ENCODE results near the gene TGFBI.

TGFBI gene

GRCh38 chr5:136094913-136095641, 66.3 kb downstream of the TGFBI start:
- no peak for DNase-seq (ENCODE audit: extremely low read depth, low read depth)
- no peak for TF ChIP-seq CTCF (IDR thresholded peaks at IDR 0.05; ENCODE audit: low read depth, low read length)

- TF ChIP-seq CTCF (IDR thresholded peaks at IDR 0.05; ENCODE audit: low read depth, low read length) = no peak
- DNase-seq (ENCODE audit: extremely low read depth, low read depth) = no peak
These were observed 69.4 kb downstream of the TGFBI start for GRCh38 chr5:136098176-136098575.

GRCh38 chr5:136099870-136100269, 71.1 kb downstream of the TGFBI start:
- no peak for TF ChIP-seq CTCF (IDR thresholded peaks at IDR 0.05; ENCODE audit: low read depth, low read length)
- DNase-seq (ENCODE audit: extremely low read depth, low read depth) = no peak

GRCh38 chr5:136101884-136102283, 73.1 kb downstream of the TGFBI start:
- TF ChIP-seq CTCF (IDR thresholded peaks at IDR 0.05; ENCODE audit: low read depth, low read length) = no peak
- no peak for DNase-seq (ENCODE audit: extremely low read depth, low read depth)

GRCh38 chr5:136103118-136103517, 74.3 kb downstream of the TGFBI start:
- no peak for TF ChIP-seq CTCF (IDR thresholded peaks at IDR 0.05; ENCODE audit: low read depth, low read length)
- DNase-seq (ENCODE audit: extremely low read depth, low read depth) = no peak

- DNase-seq (ENCODE audit: extremely low read depth, low read depth) = no peak
- TF ChIP-seq CTCF (IDR thresholded peaks at IDR 0.05; ENCODE audit: low read depth, low read length) = no peak
These were observed 75.6 kb downstream of the TGFBI start for GRCh38 chr5:136104306-136104965.

- no peak for TF ChIP-seq CTCF (IDR thresholded peaks at IDR 0.05; ENCODE audit: low read depth, low read length)
These were observed 77.7 kb downstream of the TGFBI start for GRCh38 chr5:136106351-136107031.

More at GRCh38 chr5:136106351-136107031, 77.7 kb downstream of the TGFBI start:
- DNase-seq (ENCODE audit: extremely low read depth, low read depth) = no peak
